ENCODE measurements around the gene ASPA. TPM values are rescaled to one million over a fixed set of nuclear protein-coding genes. Genes with fewer than 3 reads are reported as not detected.

Gene ASPA
- total RNA-seq, 4 donors from 2014 or later = 0.50 to 2.1 (median 0.78) TPM

- no peaks in the 10 kb centered on the region for H3K27me3 ChIP-seq
- intact Hi-C loops (cut with DNase I) = no loop called here
- DNase-seq = no peak
- H3K36me3 ChIP-seq = no peaks in the 10 kb centered on the region
- TF ChIP-seq CTCF (IDR thresholded peaks at IDR 0.05) (no peak), POLR2A (IDR thresholded peaks at IDR 0.05) (no peak)
- H3K4me1 ChIP-seq = no peaks in the 10 kb centered on the region
- 85 to 93% methylated on average over 18 to 35 of the region's 36 CpGs for WGBS, 2 donors
- H3K9me3 ChIP-seq = no peaks in the 10 kb centered on the region
- H3K27ac ChIP-seq = no peak overlapping the region
- H3K4me3 ChIP-seq (replicated peaks in 1 of 3) = no peak overlapping the region
These were observed 56.5 kb downstream of the ASPA start for GRCh38 chr17:3532106-3532858.

GRCh38 chr17:3532859-3533142, 57.0 kb downstream of the ASPA start:
- Histone ChIP-seq H3K4me3 (replicated peaks in 1 of 3) (no peak overlapping the region), H3K27ac (no peak overlapping the region), H3K4me1 (no peaks in the 10 kb centered on the region), H3K36me3 (no peaks in the 10 kb centered on the region), H3K27me3 (no peaks in the 10 kb centered on the region), H3K9me3 (no peaks in the 10 kb centered on the region)
- intact Hi-C loops (cut with DNase I) = no loop called here
- 89 to 96% methylated on average over 3 to 10 of the region's 10 CpGs for WGBS, 2 donors
- DNase-seq = no peak
- TF ChIP-seq POLR2A (IDR thresholded peaks at IDR 0.05) = no peak
- TF ChIP-seq CTCF (IDR thresholded peaks at IDR 0.05) = no peak

GRCh38 chr17:3533752-3534151, 58.0 kb downstream of the ASPA start:
- no peak overlapping the region for H3K27ac ChIP-seq
- no peak for TF ChIP-seq CTCF (IDR thresholded peaks at IDR 0.05)
- TF ChIP-seq POLR2A (IDR thresholded peaks at IDR 0.05) = no peak
- H3K9me3 ChIP-seq = no peaks in the 10 kb centered on the region
- no peak for DNase-seq
- no peaks in the 10 kb centered on the region for H3K27me3 ChIP-seq
- H3K36me3 ChIP-seq = no peaks in the 10 kb centered on the region
- H3K4me3 ChIP-seq (replicated peaks in 1 of 3) = no peak overlapping the region
- intact Hi-C loops (cut with DNase I) = no loop called here
- H3K4me1 ChIP-seq = no peaks in the 10 kb centered on the region
- WGBS, 2 donors = 90 to 95% methylated on average over 5 of the region's 5 CpGs

- TF ChIP-seq CTCF (IDR thresholded peaks at IDR 0.05) = no peak
- TF ChIP-seq POLR2A (IDR thresholded peaks at IDR 0.05) = no peak
- WGBS, 2 donors = 26 to 30% methylated on average over 3 of the region's 3 CpGs
- Histone ChIP-seq H3K4me3 (replicated peaks in 1 of 3) (no peak overlapping the region), H3K9me3 (no peaks in the 10 kb centered on the region), H3K27me3 (no peaks in the 10 kb centered on the region), H3K4me1 (no peaks in the 10 kb centered on the region), H3K36me3 (no peaks in the 10 kb centered on the region), H3K27ac (no peak overlapping the region)
- intact Hi-C loops (cut with DNase I) = no loop called here
- peak in 1 of 2 donors; percentile 12 for DNase-seq
These were observed 59.1 kb downstream of the ASPA start for GRCh38 chr17:3534881-3535252.

GRCh38 chr17:3535253-3535995, 59.6 kb downstream of the ASPA start:
- 1 to 6% methylated on average over 19 to 34 of the region's 44 CpGs for WGBS, 2 donors
- no peaks in the 10 kb centered on the region for H3K27me3 ChIP-seq
- peak; percentile 23 to 39 for DNase-seq

More at GRCh38 chr17:3535253-3535995, 59.6 kb downstream of the ASPA start:
- no peaks in the 10 kb centered on the region for H3K36me3 ChIP-seq
- no peaks in the 10 kb centered on the region for H3K9me3 ChIP-seq
- H3K27ac ChIP-seq = no peak overlapping the region
- peak overlapping the region in 1 of 3 donors; percentile 6 for H3K4me3 ChIP-seq (replicated peaks in 1 of 3)
- intact Hi-C loops (cut with DNase I) = no loop called here
- H3K4me1 ChIP-seq = no peaks in the 10 kb centered on the region
- TF ChIP-seq CTCF (IDR thresholded peaks at IDR 0.05) (peak in 5 of 6 experiments; percentile 37 to 58 (median 50)), POLR2A (IDR thresholded peaks at IDR 0.05) (no peak)
